Immature natural killer cell (primary cell): Measurements from ENCODE around the gene TLN1. TPM values are rescaled to one million over a fixed set of nuclear protein-coding genes. Genes with fewer than 3 reads are reported as not detected.

Experiments
- DNase-seq, 3 donors: peaks; one replicate each; pipeline ENCODE4 v3.0.0; 2022; ENCODE audit warnings: mixed read lengths in 1 of 3
- H3K27ac Mint-ChIP-seq, 6 donors: one replicate each; pipeline ENCODE4 v1.8.0; 2020; ENCODE audit warnings: mixed read lengths in 6 of 6, mild to moderate bottlenecking in 5 of 6, inconsistent platforms in 4 of 6, moderate library complexity in 3 of 6
- H3K27me3 Mint-ChIP-seq, 3 donors: one replicate each; pipeline ENCODE4 v1.8.0; 2020 to 2021; ENCODE audit warnings: low read depth in 3 of 3, mild to moderate bottlenecking in 3 of 3, mixed read lengths in 3 of 3, moderate library complexity in 3 of 3, inconsistent platforms in 1 of 3
- H3K36me3 Mint-ChIP-seq, 3 donors: one replicate each; pipeline ENCODE4 v1.8.0; 2020; ENCODE audit warnings: mixed read lengths in 3 of 3, inconsistent platforms in 2 of 3, mild to moderate bottlenecking in 2 of 3
- H3K4me1 Mint-ChIP-seq, 2 donors: one replicate each; pipeline ENCODE4 v1.8.0; 2020; ENCODE audit warnings: inconsistent platforms in 2 of 2, mild to moderate bottlenecking in 2 of 2, mixed read lengths in 2 of 2, moderate library complexity in 1 of 2
- H3K4me3 Mint-ChIP-seq, 5 donors: one replicate each; pipeline ENCODE4 v1.8.0; 2020; ENCODE audit warnings: mild to moderate bottlenecking in 5 of 5, mixed read lengths in 5 of 5, inconsistent platforms in 3 of 5, moderate library complexity in 3 of 5
- H3K9me3 Mint-ChIP-seq, 6 donors: one replicate each; pipeline ENCODE4 v1.8.0; 2020; ENCODE audit warnings: mild to moderate bottlenecking in 6 of 6, mixed read lengths in 6 of 6, inconsistent platforms in 4 of 6, moderate library complexity in 3 of 6
- polyA plus RNA-seq, 3 donors: library from polyadenylated mRNA; unstranded; fragments of 300-500 nt; fragmentation: Illumina TruSeq; gene quantifications; one replicate each; pipeline ENCODE4 v1.2.3, GENCODE V29; 2021

TLN1 gene
- polyA plus RNA-seq: 100 to 1,000 TPM in 1 of 3 donors, 10 to 100 TPM in 2; 21.4 to 260 (median 61.5) TPM

- Mint-ChIP-seq H3K9me3 (no peaks in the 10 kb centered on the region), H3K27me3 (no peaks in the 10 kb centered on the region), H3K27ac (peak within 1 kb of the TSS in 4 of 6 donors; percentile 94 to 96 (median 94)), H3K4me3 (peak within 1 kb of the TSS in 2 of 5 donors; percentile 92 to 96), H3K4me1 (peaks cover 18 to 26% of the 10 kb centered on the region in 2 donors), H3K36me3 (peaks cover 0 to 14% (median under 1%) of the 10 kb centered on the region in 3 donors)
- DNase-seq: peak; percentile 95 to 97 (median 96)
Measured at GRCh38 chr9:35732185-35732799, at the start of gene TLN1, which contains the start of gene CREB3. Gene TLN1 (minus strand): TSS chr9:35732195. CDS start chr9:35725694, 6,501 bp downstream. Gene CREB3 (plus strand): TSS chr9:35732666. CDS start chr9:35732773, 107 bp downstream.

GRCh38 chr9:35781066-35781465 lies 49.1 kb upstream of the TLN1 start:
- H3K4me1 Mint-ChIP-seq: no peaks in the 10 kb centered on the region
- no peaks in the 10 kb centered on the region for H3K9me3 Mint-ChIP-seq
- no peak for DNase-seq
- H3K27me3 Mint-ChIP-seq: no peaks in the 10 kb centered on the region
- H3K27ac Mint-ChIP-seq: no peak overlapping the region
- peaks cover 18 to 26% (median 19%) of the 10 kb centered on the region in 3 donors for H3K36me3 Mint-ChIP-seq
- H3K4me3 Mint-ChIP-seq: no peak overlapping the region

- Mint-ChIP-seq H3K27ac (no peak overlapping the region), H3K4me1 (no peaks in the 10 kb centered on the region), H3K27me3 (peaks cover 0 to 2% (median 0%) of the 10 kb centered on the region in 3 donors), H3K4me3 (no peak overlapping the region), H3K9me3 (no peaks in the 10 kb centered on the region), H3K36me3 (peaks cover 2 to 13% (median 8%) of the 10 kb centered on the region in 3 donors)
- no peak for DNase-seq
Measured at GRCh38 chr9:35778496-35778895, 46.5 kb upstream of the TLN1 start.

GRCh38 chr9:35776018-35776417 lies 44.0 kb upstream of the TLN1 start:
- Mint-ChIP-seq H3K36me3 (peaks cover 0 to 9% (median 4%) of the 10 kb centered on the region in 3 donors), H3K4me3 (no peak overlapping the region)

GRCh38 chr9:35774907-35775635 lies 43.1 kb upstream of the TLN1 start:
- Mint-ChIP-seq H3K27ac (no peak overlapping the region), H3K4me1 (no peaks in the 10 kb centered on the region)

More at GRCh38 chr9:35776018-35776417, 44.0 kb upstream of the TLN1 start:
- Mint-ChIP-seq H3K4me1 (no peaks in the 10 kb centered on the region), H3K9me3 (no peaks in the 10 kb centered on the region), H3K27ac (peak overlapping the region in 1 of 6 donors; percentile 11), H3K27me3 (peaks cover 0 to 2% (median 0%) of the 10 kb centered on the region in 3 donors)
- DNase-seq: no peak

GRCh38 chr9:35771943-35772342 lies 39.9 kb upstream of the TLN1 start:
- DNase-seq: no peak
- H3K4me3 Mint-ChIP-seq: no peak overlapping the region
- H3K4me1 Mint-ChIP-seq: no peaks in the 10 kb centered on the region
- H3K27ac Mint-ChIP-seq: no peak overlapping the region
- no peaks in the 10 kb centered on the region for H3K36me3 Mint-ChIP-seq
- peaks cover 0 to 2% (median 0%) of the 10 kb centered on the region in 3 donors for H3K27me3 Mint-ChIP-seq
- H3K9me3 Mint-ChIP-seq: no peaks in the 10 kb centered on the region

More at GRCh38 chr9:35774907-35775635, 43.1 kb upstream of the TLN1 start:
- H3K4me3 Mint-ChIP-seq: no peak overlapping the region
- no peaks in the 10 kb centered on the region for H3K9me3 Mint-ChIP-seq
- peaks cover 0 to 2% (median 0%) of the 10 kb centered on the region in 3 donors for H3K27me3 Mint-ChIP-seq
- H3K36me3 Mint-ChIP-seq: peaks cover 0 to 7% (median under 1%) of the 10 kb centered on the region in 3 donors
- DNase-seq: no peak

- Mint-ChIP-seq H3K27ac (no peak overlapping the region), H3K4me3 (no peak overlapping the region), H3K36me3 (no peaks in the 10 kb centered on the region), H3K4me1 (no peaks in the 10 kb centered on the region), H3K9me3 (no peaks in the 10 kb centered on the region), H3K27me3 (peaks cover 0 to 2% (median 0%) of the 10 kb centered on the region in 3 donors)
- DNase-seq: no peak
Measured at GRCh38 chr9:35771534-35771933, 39.5 kb upstream of the TLN1 start.

GRCh38 chr9:35771075-35771433 lies 39.1 kb upstream of the TLN1 start:
- peaks cover 0 to 2% (median 0%) of the 10 kb centered on the region in 3 donors for H3K27me3 Mint-ChIP-seq
- no peaks in the 10 kb centered on the region for H3K4me1 Mint-ChIP-seq
- no peaks in the 10 kb centered on the region for H3K9me3 Mint-ChIP-seq
- DNase-seq: no peak
- no peak overlapping the region for H3K27ac Mint-ChIP-seq
- H3K36me3 Mint-ChIP-seq: no peaks in the 10 kb centered on the region
- H3K4me3 Mint-ChIP-seq: no peak overlapping the region

GRCh38 chr9:35769763-35770162 lies 37.8 kb upstream of the TLN1 start:
- Mint-ChIP-seq H3K36me3 (no peaks in the 10 kb centered on the region), H3K4me3 (no peak overlapping the region), H3K27me3 (peaks cover 0 to 2% (median 0%) of the 10 kb centered on the region in 3 donors), H3K4me1 (no peaks in the 10 kb centered on the region), H3K9me3 (no peaks in the 10 kb centered on the region), H3K27ac (no peak overlapping the region)
- no peak for DNase-seq

- Mint-ChIP-seq H3K36me3 (no peaks in the 10 kb centered on the region), H3K4me3 (no peak overlapping the region), H3K9me3 (no peaks in the 10 kb centered on the region), H3K27me3 (no peaks in the 10 kb centered on the region), H3K27ac (no peak overlapping the region), H3K4me1 (peaks cover 0 to 1% of the 10 kb centered on the region in 2 donors)
- DNase-seq: no peak
Measured at GRCh38 chr9:35767458-35767857, 35.5 kb upstream of the TLN1 start.

GRCh38 chr9:35766997-35767396 lies 35.0 kb upstream of the TLN1 start:
- H3K4me3 Mint-ChIP-seq: no peak overlapping the region
- no peaks in the 10 kb centered on the region for H3K36me3 Mint-ChIP-seq
- no peaks in the 10 kb centered on the region for H3K27me3 Mint-ChIP-seq
- peaks cover 0 to 1% of the 10 kb centered on the region in 2 donors for H3K4me1 Mint-ChIP-seq
- H3K27ac Mint-ChIP-seq: no peak overlapping the region
- H3K9me3 Mint-ChIP-seq: no peaks in the 10 kb centered on the region
- no peak for DNase-seq

- H3K4me1 Mint-ChIP-seq: peaks cover 7 to 12% of the 10 kb centered on the region in 2 donors
- H3K27me3 Mint-ChIP-seq: peaks cover 0 to 2% (median 0%) of the 10 kb centered on the region in 3 donors
- no peaks in the 10 kb centered on the region for H3K9me3 Mint-ChIP-seq
- no peak overlapping the region for H3K27ac Mint-ChIP-seq
- H3K4me3 Mint-ChIP-seq: no peak overlapping the region
- no peak for DNase-seq
- H3K36me3 Mint-ChIP-seq: no peaks in the 10 kb centered on the region
Measured at GRCh38 chr9:35763803-35764202, 31.8 kb upstream of the TLN1 start.

- Mint-ChIP-seq H3K4me1 (peaks cover 12 to 19% of the 10 kb centered on the region in 2 donors), H3K4me3 (no peak overlapping the region)
Measured at GRCh38 chr9:35763181-35763580, 31.2 kb upstream of the TLN1 start.

GRCh38 chr9:35760651-35761050 lies 28.7 kb upstream of the TLN1 start:
- H3K4me1 Mint-ChIP-seq: peaks cover 32 to 42% of the 10 kb centered on the region in 2 donors
- H3K27ac Mint-ChIP-seq: no peak overlapping the region
- H3K4me3 Mint-ChIP-seq: no peak overlapping the region
- no peaks in the 10 kb centered on the region for H3K9me3 Mint-ChIP-seq
- H3K27me3 Mint-ChIP-seq: peaks cover 0 to 2% (median 2%) of the 10 kb centered on the region in 3 donors
- no peak for DNase-seq
- H3K36me3 Mint-ChIP-seq: no peaks in the 10 kb centered on the region

More at GRCh38 chr9:35763181-35763580, 31.2 kb upstream of the TLN1 start:
- Mint-ChIP-seq H3K9me3 (no peaks in the 10 kb centered on the region), H3K27ac (no peak overlapping the region), H3K27me3 (peaks cover 0 to 2% (median 0%) of the 10 kb centered on the region in 3 donors), H3K36me3 (no peaks in the 10 kb centered on the region)
- DNase-seq: no peak
